DND-41 (cell line): Measurements from ENCODE around the gene OR10H1.

Experiments used
- CTCF ChIP-seq: IDR thresholded peaks from 2 replicates; pipeline ENCODE4 v1.5.1; 2012; ENCODE audit warnings: borderline replicate concordance, low read length, moderate library complexity, mild to moderate bottlenecking; ENCODE audit not compliant: poor library complexity, severe bottlenecking; ENCODE audit errors: extremely low read depth
- EZH2 ChIP-seq: IDR thresholded peaks from 3 replicates; pipeline ENCODE4 v1.6.1; 2012; ENCODE audit warnings: borderline replicate concordance, low read depth, mild to moderate bottlenecking, moderate library complexity, low read length, inconsistent platforms; ENCODE audit not compliant: severe bottlenecking

GRCh38 chr19:15860522-15860921 is 45.1 kb upstream of the OR10H1 start:
- TF ChIP-seq CTCF (no peak), EZH2 (no peak)
